GM12878 (cell line): Measurements from ENCODE around the gene PLPP3. TPM values are rescaled to one million over a fixed set of nuclear protein-coding genes. Genes with fewer than 3 reads are reported as not detected.

ENCODE experiments used
- BCL11A ChIP-seq: IDR thresholded peaks from 2 replicates; pipeline ENCODE4 v1.6.1; 2011; ENCODE audit warnings: low read depth, low read length
- EGR1 ChIP-seq, 2 experiments: IDR thresholded peaks; 1 replicate in 1 of 2; 2 replicates in 1 of 2; pipeline ENCODE4 v1.6.1; 2011 to 2012; ENCODE audit warnings: low read depth in 2 of 2, low read length in 2 of 2, borderline replicate concordance in 1 of 2, mild to moderate bottlenecking in 1 of 2, moderate library complexity in 1 of 2
- FOXK2 ChIP-seq: fragments of 450-650 bp; IDR thresholded peaks from 2 replicates; pipeline ENCODE4 v1.6.1; 2017; ENCODE audit warnings: mild to moderate bottlenecking, moderate library complexity
- NBN ChIP-seq: fragments of 450-650 bp; IDR thresholded peaks from 2 replicates; pipeline ENCODE4 v1.6.1; 2016
- ZBED1 ChIP-seq: IDR thresholded peaks from 2 replicates; pipeline ENCODE4 v1.6.1; 2016; ENCODE audit warnings: borderline replicate concordance
- ZBTB40 ChIP-seq: fragments of 450-650 bp; IDR thresholded peaks from 2 replicates; pipeline ENCODE4 v1.6.1; 2016; ENCODE audit warnings: mild to moderate bottlenecking, moderate library complexity, borderline replicate concordance
- polyA plus RNA-seq, 11 experiments: library from polyadenylated mRNA; depleted of rRNA in 4 of 11; unstranded in 6 of 11; stranded (reverse) in 5 of 11; fragments of >200 nt; fragmentation: Nextera tagmentation in 4 of 11; fragmentation: Illumina TruSeq in 1 of 11; extraction: Ambion mirVana in 4 of 11; extraction: Trizol in 1 of 11; gene quantifications; 1 replicate in 1 of 11; 2 replicates in 10 of 11; pipeline versions ENCODE4 v1.2.1 to v1.2.3, GENCODE V29; 2011 to 2016; ENCODE audit warnings: inconsistent platforms in 2 of 11, missing spikeins in 2 of 11, low read depth in 1 of 11
- total RNA-seq, 4 experiments: library from RNA; depleted of rRNA in 3 of 4; stranded (reverse); fragments of >200 nt in 3 of 4; fragmentation: Illumina TruSeq in 1 of 4; extraction: Trizol in 1 of 4; gene quantifications; 2 replicates each; pipeline versions ENCODE4 v1.2.1 to v1.2.3, GENCODE V29; 2013 to 2021

Gene PLPP3
- total and polyA plus RNA-seq, 10 of the 15 experiments (the other 5 are each of a cell fraction or from before 2014, with no cell fraction given), result 6.4 to 26.8 (median 9.5) TPM

GRCh38 chr1:56527548-56528302, 51.6 kb downstream of the PLPP3 start (continued):
- TF ChIP-seq ZBTB40, result no peak
- no peak for TF ChIP-seq FOXK2
- no peak for TF ChIP-seq ZBED1
- TF ChIP-seq NBN, result no peak
- TF ChIP-seq EGR1 (IDR thresholded peaks at IDR 0.05; ENCODE audit: borderline replicate concordance in 1 of 2, low read depth in 2 of 2, low read length in 2 of 2), result no peak
- no peak for TF ChIP-seq BCL11A
